ENCODE data around the gene NDUFAF5. TPM values are rescaled to one million over a fixed set of nuclear protein-coding genes. Genes with fewer than 3 reads are reported as not detected.
A peak's percentile ranks its signal among the peaks of the same experiment; 100 is the strongest.
"Not testable (repeated sequence)": the region's sequence is repeated elsewhere in the genome, so short reads cannot be mapped to it uniquely, and the experiment has no call there.

The NDUFAF5 gene
- total RNA-seq = 10 to 100 TPM; 14.5 to 33.6 (median 16.8) TPM

GRCh38 chr20:13784893-13785715, at the start of gene NDUFAF5, which contains the start of gene ESF1:
NDUFAF5 (plus strand) TSS chr20:13785028; CDS start chr20:13785069, 41 bp downstream.
ESF1 (minus strand) TSS chr20:13784919; CDS start chr20:13783140, 1,779 bp downstream.
- peak within 1 kb of the TSS; percentile 87 to 99 (median 96) for H3K4me3 ChIP-seq
- DNase-seq = peak; percentile 92 to 96
- H3K9me3 ChIP-seq = no peaks in the 10 kb centered on the region
- H3K36me3 ChIP-seq = peaks cover 0 to 34% of the 10 kb centered on the region in 2 donors
- H3K27me3 ChIP-seq = no peaks in the 10 kb centered on the region
- H3K4me1 ChIP-seq = peaks cover 29 to 36% of the 10 kb centered on the region in 2 donors
- peak; percentile 98 to 99 for ATAC-seq
- in situ Hi-C loops (cut with MboI; ENCODE audit: low sequenced_read_pairs in 4 of 4) = no loop called here
- H3K27ac ChIP-seq = peak within 1 kb of the TSS; percentile 94 to 99 (median 97)
- intact Hi-C loops (cut with DNase I; ENCODE audit: low total_unique reads) = loop anchor here (1.0 to 5.0 kb wide), 3 partner anchors 15 to 1893 kb away; partner anchors contain the start of gene TASP1
- TF ChIP-seq CTCF (IDR thresholded peaks at IDR 0.05 in 4 of 5, conservative IDR thresholded peaks at IDR 0.05 in 1 of 5) = peak in 1 of 5 experiments; percentile 35
- peak; percentile 62 to 70 for TF ChIP-seq POLR2A (IDR thresholded peaks at IDR 0.05)

GRCh38 chr20:13735826-13736225, 49.0 kb upstream of the NDUFAF5 start:
- intact Hi-C loops (cut with DNase I; ENCODE audit: low total_unique reads) = no loop called here
- in situ Hi-C loops (cut with MboI; ENCODE audit: low sequenced_read_pairs in 4 of 4) = no loop called here

GRCh38 chr20:13736436-13737191, 48.2 kb upstream of the NDUFAF5 start:
- Histone ChIP-seq H3K4me1 (peaks cover 25 to 42% of the 10 kb centered on the region in 2 donors), H3K9me3 (no peaks in the 10 kb centered on the region), H3K36me3 (peaks cover 0 to 22% of the 10 kb centered on the region in 2 donors), H3K4me3 (no peak overlapping the region), H3K27me3 (no peaks in the 10 kb centered on the region), H3K27ac (peak overlapping the region; percentile 42 to 63 (median 61))
- ATAC-seq = peak; percentile 89 to 96
- no peak for TF ChIP-seq CTCF (IDR thresholded peaks at IDR 0.05 in 4 of 5, conservative IDR thresholded peaks at IDR 0.05 in 1 of 5)
- in situ Hi-C loops (cut with MboI; ENCODE audit: low sequenced_read_pairs in 4 of 4) = no loop called here
- intact Hi-C loops (cut with DNase I; ENCODE audit: low total_unique reads) = no loop called here
- DNase-seq = no peak

More at GRCh38 chr20:13735826-13736225, 49.0 kb upstream of the NDUFAF5 start:
- Histone ChIP-seq H3K27ac (peak overlapping the region; percentile 42 to 63 (median 61)), H3K36me3 (peaks cover 0 to 23% of the 10 kb centered on the region in 2 donors), H3K27me3 (no peaks in the 10 kb centered on the region), H3K9me3 (no peaks in the 10 kb centered on the region), H3K4me3 (no peak overlapping the region), H3K4me1 (peaks cover 25 to 42% of the 10 kb centered on the region in 2 donors)
- DNase-seq (no peak), ATAC-seq (no peak)
- no peak for TF ChIP-seq POLR2A (IDR thresholded peaks at IDR 0.05)
- TF ChIP-seq CTCF (IDR thresholded peaks at IDR 0.05 in 4 of 5, conservative IDR thresholded peaks at IDR 0.05 in 1 of 5) = no peak

- intact Hi-C loops (cut with DNase I; ENCODE audit: low total_unique reads); H3K27me3 ChIP-seq; H3K9me3 ChIP-seq; H3K4me3 ChIP-seq; ATAC-seq; in situ Hi-C loops (cut with MboI; ENCODE audit: low sequenced_read_pairs in 4 of 4); DNase-seq: not testable (repeated sequence)
- peaks cover 0 to 12% of the 10 kb centered on the region in 2 donors for H3K36me3 ChIP-seq
- H3K4me1 ChIP-seq = peaks cover 25 to 42% of the 10 kb centered on the region in 2 donors
- H3K27ac ChIP-seq = peak overlapping the region in 3 of 4 donors; percentile 42 to 63 (median 62)
Measured at GRCh38 chr20:13738187-13738586, 46.6 kb upstream of the NDUFAF5 start.

Measured in gastrocnemius medialis (tissue), 4 donors.